HL-60 (cell line): ENCODE data around the gene BCAS3.

Experiments used
- DNase-seq, 2 experiments: peaks; one replicate each; pipeline ENCODE4 v3.0.0-alpha.2; 2010 to 2020; ENCODE audit warnings: low read depth in 1 of 2, low spot score in 1 of 2
- H3K27ac ChIP-seq: fragments of 250-450 bp; sonication (Bioruptor Pico); replicated peaks from 2 replicates; pipeline ENCODE4 v1.5.1; 2020; ENCODE audit warnings: mild to moderate bottlenecking, moderate library complexity
- H3K27me3 ChIP-seq: fragments of 250-450 bp; sonication (Bioruptor Pico); 2 replicates; pipeline ENCODE4 v1.5.1; 2021; ENCODE audit warnings: mild to moderate bottlenecking, moderate library complexity; ENCODE audit not compliant: insufficient read depth, poor library complexity, severe bottlenecking
- H3K4me3 ChIP-seq: replicated peaks from 2 replicates; pipeline ENCODE4 v1.5.1; 2011; ENCODE audit warnings: mild to moderate bottlenecking, control low read depth, low read length; ENCODE audit not compliant: insufficient read depth
- CTCF ChIP-seq: IDR thresholded peaks from one replicate; pipeline ENCODE4 v1.5.1; 2011; ENCODE audit warnings: low read length, control low read depth, inconsistent platforms; ENCODE audit not compliant: insufficient read depth
- GABPA ChIP-seq: IDR thresholded peaks from 2 replicates; pipeline ENCODE4 v1.6.1; 2012; ENCODE audit warnings: low read depth
- POLR2AphosphoS5 ChIP-seq: IDR thresholded peaks from 2 replicates; pipeline ENCODE4 v1.6.1; 2012; ENCODE audit warnings: low read depth
- REST ChIP-seq: IDR thresholded peaks from 2 replicates; pipeline ENCODE4 v1.6.1; 2012; ENCODE audit warnings: low read depth; ENCODE audit not compliant: insufficient replicate concordance
- SPI1 ChIP-seq: IDR thresholded peaks from 2 replicates; pipeline ENCODE4 v1.6.1; 2012; ENCODE audit warnings: low read depth, mild to moderate bottlenecking, borderline replicate concordance

BCAS3 gene

GRCh38 chr17:61053469-61053868, 375.8 kb downstream of the BCAS3 start:
- H3K4me3 ChIP-seq, result no peak overlapping the region
- no peak for DNase-seq
- no peaks in the 10 kb centered on the region for H3K27me3 ChIP-seq
- TF ChIP-seq REST, result no peak
- no peak for TF ChIP-seq GABPA
- TF ChIP-seq CTCF, result no peak
- no peak for TF ChIP-seq SPI1
- TF ChIP-seq POLR2AphosphoS5, result no peak
- H3K27ac ChIP-seq, result no peak overlapping the region

- TF ChIP-seq SPI1 (no peak), CTCF (no peak), REST (no peak), POLR2AphosphoS5 (no peak), GABPA (no peak)
- Histone ChIP-seq H3K27me3 (no peaks in the 10 kb centered on the region), H3K27ac (no peak overlapping the region), H3K4me3 (no peak overlapping the region)
- DNase-seq, result no peak
Measured at GRCh38 chr17:61054436-61054835, 376.8 kb downstream of the BCAS3 start.

- no peak for TF ChIP-seq GABPA
- TF ChIP-seq REST, result no peak
- no peak for TF ChIP-seq CTCF
- no peak for TF ChIP-seq POLR2AphosphoS5
- no peak for TF ChIP-seq SPI1
- DNase-seq, result no peak
- Histone ChIP-seq H3K4me3 (no peak overlapping the region), H3K27ac (no peak overlapping the region), H3K27me3 (no peaks in the 10 kb centered on the region)
Measured at GRCh38 chr17:61057257-61057656, 379.6 kb downstream of the BCAS3 start.
